Peyer's patch (tissue), 4 donors: ENCODE results near the gene KCNC1. TPM values are rescaled to one million over a fixed set of nuclear protein-coding genes. Genes with fewer than 3 reads are reported as not detected.

Experiments used
- DNase-seq, 3 donors: peaks; one replicate each; pipeline ENCODE4 v3.0.0-alpha.2; 2017 to 2019
- H3K27ac ChIP-seq, 4 donors: fragments of 200-600 bp; sonication (generic); one replicate each; pipeline ENCODE4 v1.5.1; 2016 to 2019
- H3K27me3 ChIP-seq, 2 donors: fragments of 200-600 bp; sonication (generic); one replicate each; pipeline ENCODE4 v1.5.1; 2019
- H3K36me3 ChIP-seq, 3 donors: fragments of 200-600 bp; sonication (generic); one replicate each; pipeline ENCODE4 v1.5.1; 2016 to 2019
- H3K4me1 ChIP-seq, 4 donors: fragments of 200-600 bp; sonication (generic); one replicate each; pipeline ENCODE4 v1.5.1; 2016 to 2019
- H3K4me3 ChIP-seq, 4 donors: fragments of 200-600 bp; sonication (generic); 1 replicate in 3 of 4; 2 replicates in 1 of 4; pipeline ENCODE4 v1.5.1; 2016 to 2019; ENCODE audit warnings: mild to moderate bottlenecking in 1 of 4
- H3K9me3 ChIP-seq, 4 donors: fragments of 200-600 bp; sonication (generic); one replicate each; pipeline ENCODE4 v1.5.1; 2016 to 2019; ENCODE audit warnings: mild to moderate bottlenecking in 1 of 4
- CTCF ChIP-seq, 6 experiments: fragments of 450-650 bp in 4 of 6; fragments of 200-600 bp in 2 of 6; sonication (generic) in 1 of 6; IDR thresholded peaks; one replicate each; pipeline ENCODE4 v1.5.1; 2017 to 2019; ENCODE audit warnings: antibody characterized with exemption in 6 of 6, mild to moderate bottlenecking in 3 of 6, moderate library complexity in 1 of 6
- POLR2A ChIP-seq, 2 donors: fragments of 450-650 bp; IDR thresholded peaks; one replicate each; pipeline ENCODE4 v1.5.1; 2017; ENCODE audit warnings: antibody characterized with exemption in 2 of 2, mild to moderate bottlenecking in 2 of 2, moderate library complexity in 2 of 2
- total RNA-seq, 4 donors: library from RNA; depleted of rRNA; stranded (reverse); fragments of >200 nt; gene quantifications; one replicate each; pipeline ENCODE4 v1.1.0, GENCODE V29; 2016

The KCNC1 gene
- total RNA-seq, 4 donors from 2014 or later = 0.13 to 9.9 TPM; not detected in 2

- Histone ChIP-seq H3K27me3 (peaks cover 0 to 6% of the 10 kb centered on the region in 2 donors), H3K27ac (no peak overlapping the region)
Measured at GRCh38 chr11:17742019-17742418, 7.4 kb downstream of the KCNC1 start.

GRCh38 chr11:17743026-17743807, 8.6 kb downstream of the KCNC1 start:
- Histone ChIP-seq H3K27me3 (no peaks in the 10 kb centered on the region), H3K27ac (no peak overlapping the region), H3K4me1 (no peaks in the 10 kb centered on the region), H3K36me3 (no peaks in the 10 kb centered on the region), H3K9me3 (no peaks in the 10 kb centered on the region), H3K4me3 (no peak overlapping the region)
- peak in 1 of 3 donors; percentile 33 for DNase-seq
- TF ChIP-seq POLR2A (IDR thresholded peaks at IDR 0.05) = no peak
- TF ChIP-seq CTCF (IDR thresholded peaks at IDR 0.05) = no peak

More at GRCh38 chr11:17742019-17742418, 7.4 kb downstream of the KCNC1 start:
- Histone ChIP-seq H3K9me3 (no peaks in the 10 kb centered on the region), H3K36me3 (no peaks in the 10 kb centered on the region), H3K4me3 (no peak overlapping the region), H3K4me1 (no peaks in the 10 kb centered on the region)
- TF ChIP-seq POLR2A (IDR thresholded peaks at IDR 0.05) (no peak), CTCF (IDR thresholded peaks at IDR 0.05) (no peak)
- DNase-seq = no peak

- no peak for DNase-seq
- H3K4me1 ChIP-seq = no peaks in the 10 kb centered on the region
- H3K27me3 ChIP-seq = no peaks in the 10 kb centered on the region
- H3K4me3 ChIP-seq = no peak overlapping the region
- no peak overlapping the region for H3K27ac ChIP-seq
- no peaks in the 10 kb centered on the region for H3K36me3 ChIP-seq
- TF ChIP-seq CTCF (IDR thresholded peaks at IDR 0.05) (no peak), POLR2A (IDR thresholded peaks at IDR 0.05) (no peak)
- H3K9me3 ChIP-seq = no peaks in the 10 kb centered on the region
Measured at GRCh38 chr11:17743808-17744119, 9.2 kb downstream of the KCNC1 start.

- no peaks in the 10 kb centered on the region for H3K9me3 ChIP-seq
- no peak for TF ChIP-seq CTCF (IDR thresholded peaks at IDR 0.05)
- TF ChIP-seq POLR2A (IDR thresholded peaks at IDR 0.05) = no peak
- peak in 1 of 3 donors; percentile 26 for DNase-seq
- no peaks in the 10 kb centered on the region for H3K36me3 ChIP-seq
- no peaks in the 10 kb centered on the region for H3K4me1 ChIP-seq
- no peaks in the 10 kb centered on the region for H3K27me3 ChIP-seq
- no peak overlapping the region for H3K27ac ChIP-seq
- no peak overlapping the region for H3K4me3 ChIP-seq
Measured at GRCh38 chr11:17744151-17744940, 9.8 kb downstream of the KCNC1 start.

- peak in 1 of 3 donors; percentile 22 for DNase-seq
- H3K27me3 ChIP-seq = no peaks in the 10 kb centered on the region
- no peak overlapping the region for H3K27ac ChIP-seq
- H3K36me3 ChIP-seq = no peaks in the 10 kb centered on the region
- no peak for TF ChIP-seq CTCF (IDR thresholded peaks at IDR 0.05)
- TF ChIP-seq POLR2A (IDR thresholded peaks at IDR 0.05) = no peak
- H3K4me1 ChIP-seq = no peaks in the 10 kb centered on the region
- H3K9me3 ChIP-seq = no peaks in the 10 kb centered on the region
- H3K4me3 ChIP-seq = no peak overlapping the region
Measured at GRCh38 chr11:17745023-17745772, 10.6 kb downstream of the KCNC1 start.
